ENCODE results near the gene ASPRV1. TPM values are rescaled to one million over a fixed set of nuclear protein-coding genes. Genes with fewer than 3 reads are reported as not detected.

ASPRV1 gene
- total and polyA plus RNA-seq, 2 donors (not counting 3 experiments of a cell fraction or from before 2014, with no cell fraction given): 0.15 to 0.22 TPM

GRCh38 chr2:69993708-69994107 lies 32.3 kb upstream of the ASPRV1 start:
- no peaks in the 10 kb centered on the region for H3K4me1 ChIP-seq (ENCODE audit: control insufficient read depth, extremely low read depth, insufficient read depth, low read length)
- dilution Hi-C loops (cut with MboI; ENCODE audit: extremely low pct_ligation_motif_present, low sequenced_read_pairs): no loop called here
- ChIA-PET POLR2A (no interaction called here), CTCF (no interaction called here)
- no peaks in the 10 kb centered on the region for H3K36me3 ChIP-seq (ENCODE audit: control insufficient read depth in 2 of 2, extremely low read depth in 1 of 2, insufficient read depth in 2 of 2, low read length in 2 of 2)
- no peaks in the 10 kb centered on the region for H3K79me2 ChIP-seq (ENCODE audit: control insufficient read depth, insufficient read depth, low read length)
- H4K20me1 ChIP-seq (replicated peaks; ENCODE audit: control insufficient read depth, extremely low read depth, insufficient read depth, low read length): no peaks in the 10 kb centered on the region
- TF ChIP-seq CTCF (IDR thresholded peaks at IDR 0.05; ENCODE audit: extremely low read depth in 1 of 2, insufficient read depth in 1 of 2, low read depth in 1 of 2, low read length in 2 of 2): no peak
- TF ChIP-seq POLR2AphosphoS5 (IDR thresholded peaks at IDR 0.05; ENCODE audit: insufficient read depth, low read depth, low read length): no peak
- TF ChIP-seq JUN (IDR thresholded peaks at IDR 0.05; ENCODE audit: borderline replicate concordance, insufficient read depth, insufficient read length, low read depth): no peak
- no peak for TF ChIP-seq MAX (IDR thresholded peaks at IDR 0.05; ENCODE audit: insufficient read depth, insufficient read length)
- TF ChIP-seq POLR2A (IDR thresholded peaks at IDR 0.05; ENCODE audit: low read depth, low read length): no peak
- no peak for TF ChIP-seq GATA2 (IDR thresholded peaks at IDR 0.05; ENCODE audit: insufficient read depth, insufficient read length, low read depth, low read length)
- no peak for TF ChIP-seq FOS (IDR thresholded peaks at IDR 0.05; ENCODE audit: borderline replicate concordance, insufficient read depth, low read length)
- TF ChIP-seq EZH2 (IDR thresholded peaks at IDR 0.05; ENCODE audit: borderline replicate concordance, low read depth, low read length, severe bottlenecking): no peak
- no peak for TF ChIP-seq MYC (IDR thresholded peaks at IDR 0.05; ENCODE audit: low read depth, low read length)
- no peak overlapping the region for H2AFZ ChIP-seq (ENCODE audit: low read depth, low read length)
- DNase-seq (ENCODE audit: low read depth, low spot score) (no peak), FAIRE-seq (no peak)
- H3K9me1 ChIP-seq (replicated peaks; ENCODE audit: control insufficient read depth, extremely low read depth, insufficient read depth, low read length): no peaks in the 10 kb centered on the region
- no peaks in the 10 kb centered on the region for H3K9me3 ChIP-seq (replicated peaks; ENCODE audit: control insufficient read depth, insufficient read depth, low read length)
- BruUV-seq (replicated peaks): no TSS peak
- no peaks in the 10 kb centered on the region for H3K27me3 ChIP-seq (ENCODE audit: control insufficient read depth in 2 of 2, insufficient read depth in 2 of 2, low read length in 2 of 2)
- no peak overlapping the region for H3K9ac ChIP-seq (replicated peaks; ENCODE audit: extremely low read depth, insufficient read depth, low read length)
- no peak overlapping the region for H3K27ac ChIP-seq (ENCODE audit: insufficient read depth, low read depth, low read length)
- H3K4me3 ChIP-seq (replicated peaks in 1 of 3; ENCODE audit: insufficient read depth in 1 of 3, low read depth in 1 of 3, low read length in 3 of 3): no peak overlapping the region
- intact Hi-C loops (cut with micrococcal nuclease): no loop called here
- no peak overlapping the region for H3K4me2 ChIP-seq (ENCODE audit: insufficient read depth, low read length)

Measured in endothelial cell of umbilical vein (primary cell).